NK-92 (cell line): Measurements from ENCODE around the gene LMNB1.
"Not testable (repeated sequence)": the region's sequence is repeated elsewhere in the genome, so short reads cannot be mapped to it uniquely, and the experiment has no call there.

ENCODE experiments used
- DNase-seq: peaks from one replicate; lab custom pipeline; 2025; ENCODE audit not compliant: unreplicated experiment; lab: John Stamatoyannopoulos, UW

LMNB1 gene

GRCh38 chr5:126853541-126854307 lies 76.8 kb downstream of the LMNB1 start:
- not testable (repeated sequence) for DNase-seq

- DNase-seq = no peak
Observed at GRCh38 chr5:126854526-126855110, 77.7 kb downstream of the LMNB1 start.

- no peak for DNase-seq
Observed at GRCh38 chr5:126855266-126855665, 78.3 kb downstream of the LMNB1 start.

- no peak for DNase-seq
Observed at GRCh38 chr5:126857472-126858410, 80.8 kb downstream of the LMNB1 start.

- no peak for DNase-seq
Observed at GRCh38 chr5:126858441-126858840, 81.5 kb downstream of the LMNB1 start.

- no peak for DNase-seq
Observed at GRCh38 chr5:126863402-126863801, 86.5 kb downstream of the LMNB1 start.

- no peak for DNase-seq
Observed at GRCh38 chr5:126864042-126864688, 87.2 kb downstream of the LMNB1 start.

GRCh38 chr5:126865299-126865698 lies 88.4 kb downstream of the LMNB1 start:
- no peak for DNase-seq

- DNase-seq = no peak
Observed at GRCh38 chr5:126866851-126867636, 90.1 kb downstream of the LMNB1 start.

GRCh38 chr5:126868338-126869004 lies 91.5 kb downstream of the LMNB1 start:
- DNase-seq = no peak

GRCh38 chr5:126869005-126869451 lies 92.1 kb downstream of the LMNB1 start:
- no peak for DNase-seq

- DNase-seq = no peak
Observed at GRCh38 chr5:126871441-126871840, 94.5 kb downstream of the LMNB1 start.

GRCh38 chr5:126872561-126873354 lies 95.8 kb downstream of the LMNB1 start:
- DNase-seq = no peak

GRCh38 chr5:126875303-126875785 lies 98.4 kb downstream of the LMNB1 start:
- no peak for DNase-seq

- DNase-seq = no peak
Observed at GRCh38 chr5:126877602-126878001, 100.7 kb downstream of the LMNB1 start.

GRCh38 chr5:126878085-126878484 lies 101.1 kb downstream of the LMNB1 start:
- DNase-seq = no peak

GRCh38 chr5:126878634-126879033 lies 101.7 kb downstream of the LMNB1 start:
- DNase-seq = no peak

GRCh38 chr5:126881821-126882600 lies 105.1 kb downstream of the LMNB1 start:
- no peak for DNase-seq
